Mesendoderm (in vitro differentiated cells): ENCODE data around the gene FOXL2.

Source experiments
- DNase-seq: peaks from one replicate; pipeline ENCODE4 v3.0.0; 2013
- H2AK5ac ChIP-seq: 2 replicates; pipeline ENCODE4 v1.6.1; 2013; ENCODE audit warnings: low read length, inconsistent platforms
- H2BK120ac ChIP-seq: 2 replicates; pipeline ENCODE4 v1.6.1; 2013; ENCODE audit warnings: low read depth, mild to moderate bottlenecking, low read length, moderate library complexity, mixed read lengths
- H2BK15ac ChIP-seq: replicated peaks from 2 replicates; pipeline ENCODE4 v1.6.1; 2013; ENCODE audit warnings: low read depth, mild to moderate bottlenecking, moderate library complexity
- H2BK5ac ChIP-seq: 2 replicates; pipeline ENCODE4 v1.6.1; 2013; ENCODE audit warnings: low read length, inconsistent platforms
- H3K18ac ChIP-seq: 2 replicates; pipeline ENCODE4 v1.6.1; 2013; ENCODE audit warnings: mild to moderate bottlenecking, low read length, mixed read lengths
- H3K23ac ChIP-seq: one replicate; pipeline ENCODE4 v1.6.1; 2013; ENCODE audit warnings: low read length
- H3K27ac ChIP-seq: 2 replicates; pipeline ENCODE4 v1.5.1; 2013; ENCODE audit warnings: low read depth, mild to moderate bottlenecking, inconsistent platforms, low read length, moderate library complexity
- H3K27me3 ChIP-seq: 2 replicates; pipeline ENCODE4 v1.6.1; 2013; ENCODE audit warnings: low read length, control low read depth, mild to moderate bottlenecking, inconsistent platforms; ENCODE audit not compliant: insufficient read depth, poor library complexity
- H3K36me3 ChIP-seq: 2 replicates; pipeline ENCODE4 v1.6.1; 2013; ENCODE audit warnings: low read length, inconsistent platforms; ENCODE audit not compliant: control insufficient read depth, insufficient read depth
- H3K4ac ChIP-seq: one replicate; pipeline ENCODE4 v1.6.1; 2013; ENCODE audit warnings: low read depth, mild to moderate bottlenecking, low read length, moderate library complexity
- H3K4me1 ChIP-seq: 2 replicates; pipeline ENCODE4 v1.6.1; 2013; ENCODE audit warnings: low read depth, low read length, inconsistent platforms; ENCODE audit not compliant: control insufficient read depth
- H3K4me2 ChIP-seq: 2 replicates; pipeline ENCODE4 v1.6.1; 2013; ENCODE audit warnings: low read length
- H3K4me3 ChIP-seq: 2 replicates; pipeline ENCODE4 v1.5.1; 2013; ENCODE audit warnings: mild to moderate bottlenecking, low read length
- H3K56ac ChIP-seq: one replicate; pipeline ENCODE4 v1.6.1; 2013; ENCODE audit warnings: low read length
- H3K79me1 ChIP-seq: 2 replicates; pipeline ENCODE4 v1.6.1; 2013; ENCODE audit warnings: low read length, inconsistent platforms
- H3K79me2 ChIP-seq: 2 replicates; pipeline ENCODE4 v1.6.1; 2013; ENCODE audit warnings: mild to moderate bottlenecking, low read length; ENCODE audit not compliant: control insufficient read depth, insufficient read depth
- H3K9ac ChIP-seq: 2 replicates; pipeline ENCODE4 v1.6.1; 2013; ENCODE audit warnings: low read length, inconsistent platforms
- H4K5ac ChIP-seq: one replicate; pipeline ENCODE4 v1.6.1; 2013; ENCODE audit warnings: low read length
- H4K8ac ChIP-seq: one replicate; pipeline ENCODE4 v1.6.1; 2013; ENCODE audit warnings: low read depth, mild to moderate bottlenecking, control low read depth, low read length, moderate library complexity
- WGBS: extraction: QIAGEN DNeasy Blood & Tissue Kit; methylation state at CpG from one replicate; pipeline ENCODE4 v1.1.7; 2013; ENCODE audit warnings: low lambda C conversion rate, missing lambda C conversion rate; ENCODE audit not compliant: insufficient coverage; ENCODE audit errors: extremely low coverage; 5-methylcytosine and 5-hydroxymethylcytosine counted together

FOXL2 gene

GRCh38 chr3:138976047-138976446 is 29.1 kb upstream of the FOXL2 start:
- Histone ChIP-seq H4K5ac (no peak overlapping the region), H3K4me3 (no peak overlapping the region), H3K27me3 (no peaks in the 10 kb centered on the region), H3K56ac (no peak overlapping the region), H3K4me1 (no peaks in the 10 kb centered on the region), H3K23ac (no peak overlapping the region), H3K9ac (no peak overlapping the region), H2BK5ac (no peak overlapping the region), H4K8ac (no peak overlapping the region), H2BK15ac (no peak overlapping the region), H3K79me1 (no peaks in the 10 kb centered on the region), H3K36me3 (no peaks in the 10 kb centered on the region), H2AK5ac (no peak overlapping the region), H2BK120ac (no peak overlapping the region), H3K27ac (no peak overlapping the region), H3K4ac (no peak overlapping the region), H3K18ac (no peak overlapping the region), H3K4me2 (no peak overlapping the region), H3K79me2 (no peaks in the 10 kb centered on the region)
- no peak for DNase-seq

GRCh38 chr3:138975351-138975750 is 28.4 kb upstream of the FOXL2 start:
- Histone ChIP-seq H4K5ac (no peak overlapping the region), H3K4ac (no peak overlapping the region), H3K27ac (no peak overlapping the region), H3K9ac (no peak overlapping the region), H3K4me1 (no peaks in the 10 kb centered on the region), H3K18ac (no peak overlapping the region), H3K27me3 (no peaks in the 10 kb centered on the region), H3K56ac (no peak overlapping the region), H2BK120ac (no peak overlapping the region), H3K79me2 (no peaks in the 10 kb centered on the region), H3K4me3 (no peak overlapping the region), H3K23ac (no peak overlapping the region), H4K8ac (no peak overlapping the region), H2BK5ac (no peak overlapping the region), H3K36me3 (no peaks in the 10 kb centered on the region), H2BK15ac (no peak overlapping the region), H2AK5ac (no peak overlapping the region), H3K4me2 (no peak overlapping the region), H3K79me1 (no peaks in the 10 kb centered on the region)
- no peak for DNase-seq
- no CpG with 5 or more reads among the region's 8 CpGs for WGBS

- H3K9ac ChIP-seq: no peak overlapping the region
- H4K8ac ChIP-seq: no peak overlapping the region
- H3K79me2 ChIP-seq: no peaks in the 10 kb centered on the region
- no peaks in the 10 kb centered on the region for H3K79me1 ChIP-seq
- H2BK15ac ChIP-seq: no peak overlapping the region
- no peak overlapping the region for H3K27ac ChIP-seq
- no peak for DNase-seq
- H3K56ac ChIP-seq: no peak overlapping the region
- H2BK5ac ChIP-seq: no peak overlapping the region
- no peak overlapping the region for H3K4me2 ChIP-seq
- no peak overlapping the region for H3K23ac ChIP-seq
- H3K36me3 ChIP-seq: no peaks in the 10 kb centered on the region
- H4K5ac ChIP-seq: no peak overlapping the region
- no peak overlapping the region for H2BK120ac ChIP-seq
- H3K4ac ChIP-seq: no peak overlapping the region
- WGBS: no CpG with 5 or more reads among the region's 5 CpGs
- H3K4me3 ChIP-seq: no peak overlapping the region
- H3K27me3 ChIP-seq: no peaks in the 10 kb centered on the region
- H3K18ac ChIP-seq: no peak overlapping the region
- H2AK5ac ChIP-seq: no peak overlapping the region
- no peaks in the 10 kb centered on the region for H3K4me1 ChIP-seq
Measured at GRCh38 chr3:138974462-138974861, 27.5 kb upstream of the FOXL2 start.

- no peaks in the 10 kb centered on the region for H3K79me2 ChIP-seq
- no CpG with 5 or more reads among the region's 5 CpGs for WGBS
- no peak overlapping the region for H2BK5ac ChIP-seq
- no peak overlapping the region for H3K9ac ChIP-seq
- H3K79me1 ChIP-seq: no peaks in the 10 kb centered on the region
- H3K4me1 ChIP-seq: no peaks in the 10 kb centered on the region
- no peak overlapping the region for H4K8ac ChIP-seq
- H3K18ac ChIP-seq: no peak overlapping the region
- H2BK15ac ChIP-seq: no peak overlapping the region
- DNase-seq: no peak
- H3K27ac ChIP-seq: no peak overlapping the region
- no peak overlapping the region for H3K4me2 ChIP-seq
- H3K27me3 ChIP-seq: no peaks in the 10 kb centered on the region
- H4K5ac ChIP-seq: no peak overlapping the region
- H3K4ac ChIP-seq: no peak overlapping the region
- no peak overlapping the region for H3K4me3 ChIP-seq
- H3K56ac ChIP-seq: no peak overlapping the region
- no peak overlapping the region for H2AK5ac ChIP-seq
- no peak overlapping the region for H3K23ac ChIP-seq
- no peak overlapping the region for H2BK120ac ChIP-seq
- no peaks in the 10 kb centered on the region for H3K36me3 ChIP-seq
Measured at GRCh38 chr3:138972941-138973340, 26.0 kb upstream of the FOXL2 start.

- Histone ChIP-seq H3K4me2 (no peak overlapping the region), H2AK5ac (no peak overlapping the region), H3K18ac (no peak overlapping the region), H3K4ac (no peak overlapping the region), H3K56ac (no peak overlapping the region), H4K5ac (no peak overlapping the region), H2BK5ac (no peak overlapping the region), H3K79me2 (no peaks in the 10 kb centered on the region), H2BK120ac (no peak overlapping the region), H3K36me3 (no peaks in the 10 kb centered on the region), H3K4me1 (no peaks in the 10 kb centered on the region), H3K9ac (no peak overlapping the region), H4K8ac (no peak overlapping the region), H3K23ac (no peak overlapping the region), H3K27me3 (no peaks in the 10 kb centered on the region), H3K27ac (no peak overlapping the region), H3K4me3 (no peak overlapping the region), H2BK15ac (no peak overlapping the region), H3K79me1 (no peaks in the 10 kb centered on the region)
- DNase-seq: no peak
- no CpG with 5 or more reads among the region's 6 CpGs for WGBS
Measured at GRCh38 chr3:138971766-138972320, 24.9 kb upstream of the FOXL2 start.

- Histone ChIP-seq H3K36me3 (no peaks in the 10 kb centered on the region), H3K4me2 (no peak overlapping the region), H3K27ac (no peak overlapping the region), H3K4ac (no peak overlapping the region), H3K9ac (no peak overlapping the region), H3K23ac (no peak overlapping the region), H3K4me1 (no peaks in the 10 kb centered on the region), H4K8ac (no peak overlapping the region), H3K56ac (no peak overlapping the region), H3K79me2 (no peaks in the 10 kb centered on the region), H3K4me3 (no peak overlapping the region), H4K5ac (no peak overlapping the region), H2BK15ac (no peak overlapping the region), H2AK5ac (no peak overlapping the region), H2BK5ac (no peak overlapping the region), H2BK120ac (no peak overlapping the region), H3K79me1 (no peaks in the 10 kb centered on the region), H3K27me3 (no peaks in the 10 kb centered on the region), H3K18ac (no peak overlapping the region)
- DNase-seq: no peak
Measured at GRCh38 chr3:138964923-138965322, 18.0 kb upstream of the FOXL2 start.
